Right lobe of liver (tissue), 4 donors: Measurements from ENCODE around the gene GNPTAB.

Source experiments
- CTCF ChIP-seq, 4 donors: fragments of 200-600 bp in 3 of 4; fragments of 450-650 bp in 1 of 4; IDR thresholded peaks; one replicate each; pipeline versions ENCODE4 v1.5.1 to v1.8.0; 2016 to 2022; ENCODE audit warnings: antibody characterized with exemption in 4 of 4, mild to moderate bottlenecking in 2 of 4
- POLR2A ChIP-seq: fragments of 450-650 bp; IDR thresholded peaks from one replicate; pipeline ENCODE4 v1.6.1; 2017; ENCODE audit warnings: antibody characterized with exemption, mild to moderate bottlenecking
- donor health status: DM: no; HTN: no; CAD: no.
- donor health status: DM: no; HTN: no; CAD: no.
- donor health status: DM: no; HTN: yes; CAD: no.

- no peak for TF ChIP-seq CTCF (IDR thresholded peaks at IDR 0.05)
- no peak for TF ChIP-seq POLR2A
Measured at GRCh38 chr12:101746661-101747060, 84.1 kb downstream of the GNPTAB start.
